ENCODE results near the gene ANXA6.
"Not testable (repeated sequence)": the region's sequence is repeated elsewhere in the genome, so short reads cannot be mapped to it uniquely, and the experiment has no call there.

ANXA6 gene

DNA sequence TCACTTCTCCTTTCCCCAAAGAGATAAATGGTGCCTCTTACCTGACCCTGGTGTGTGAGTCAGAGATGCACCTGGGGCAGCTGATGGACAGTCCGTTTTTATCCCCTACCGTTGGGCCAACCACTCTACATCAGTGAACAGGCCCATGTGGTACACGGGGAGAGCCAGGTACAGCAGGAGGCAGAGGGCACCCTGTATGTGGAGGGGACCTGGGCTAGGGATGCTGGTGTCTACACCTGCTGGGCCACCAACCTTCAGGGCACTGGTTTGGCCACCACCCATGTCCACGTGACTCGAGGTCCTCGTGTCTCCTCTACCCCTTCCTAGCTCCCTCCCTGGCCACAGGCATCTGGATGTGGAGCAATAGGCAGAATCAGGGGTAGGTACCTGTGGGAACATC is 22.7 kb upstream of the ANXA6 start:
- no peak for DNase-seq

DNA sequence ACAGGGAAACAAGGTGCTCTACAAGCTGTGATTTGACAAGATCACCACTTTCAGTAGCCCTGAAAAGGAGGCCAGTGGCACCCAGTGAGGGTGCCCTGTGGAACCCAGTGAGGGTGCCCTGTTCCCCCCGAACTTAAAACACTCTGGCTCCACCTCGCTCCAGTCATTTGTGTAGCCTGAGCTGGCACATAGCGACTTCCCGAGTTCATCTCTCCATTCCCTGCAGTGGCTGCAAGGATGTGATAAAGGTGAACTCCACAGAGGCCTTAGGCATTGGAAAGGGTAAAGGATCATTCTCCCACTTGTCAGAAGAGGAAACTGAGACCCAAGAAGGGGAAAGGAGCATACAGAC is 21.9 kb upstream of the ANXA6 start:
- no peak for DNase-seq

DNA sequence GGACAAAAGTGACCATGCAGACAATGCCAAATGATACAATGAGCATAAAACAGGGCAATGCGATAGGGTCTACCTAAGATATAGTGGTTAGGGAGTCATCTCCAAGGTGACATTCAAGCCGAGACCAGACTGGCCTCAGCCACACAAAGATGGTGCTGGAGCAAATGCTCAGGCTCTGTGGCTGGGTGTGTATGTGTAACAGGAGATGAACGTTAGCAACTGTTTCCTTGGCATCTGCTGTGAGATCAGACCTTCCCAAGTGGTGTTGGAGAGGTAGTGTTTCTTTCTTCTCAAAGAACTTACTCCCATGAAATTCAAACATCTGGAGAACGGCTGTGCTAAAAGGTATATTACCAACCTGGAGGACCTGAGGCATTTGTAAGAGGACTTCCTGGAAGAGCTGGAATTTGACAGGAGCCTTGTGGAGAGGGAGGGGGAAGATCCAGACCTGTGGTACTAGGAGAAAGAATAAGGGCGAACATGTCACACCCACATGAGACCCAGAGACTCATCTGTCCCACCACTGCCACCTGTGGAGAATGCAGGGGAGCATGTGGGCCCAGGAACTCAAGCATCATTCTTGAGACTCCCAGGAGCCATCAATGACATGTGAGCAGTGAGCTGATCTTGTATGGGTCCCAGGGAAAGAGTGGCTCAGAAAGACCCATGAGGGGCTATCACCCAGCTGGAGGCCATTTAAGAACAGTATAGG is 21.4 kb upstream of the ANXA6 start:
- DNase-seq: no peak

DNA sequence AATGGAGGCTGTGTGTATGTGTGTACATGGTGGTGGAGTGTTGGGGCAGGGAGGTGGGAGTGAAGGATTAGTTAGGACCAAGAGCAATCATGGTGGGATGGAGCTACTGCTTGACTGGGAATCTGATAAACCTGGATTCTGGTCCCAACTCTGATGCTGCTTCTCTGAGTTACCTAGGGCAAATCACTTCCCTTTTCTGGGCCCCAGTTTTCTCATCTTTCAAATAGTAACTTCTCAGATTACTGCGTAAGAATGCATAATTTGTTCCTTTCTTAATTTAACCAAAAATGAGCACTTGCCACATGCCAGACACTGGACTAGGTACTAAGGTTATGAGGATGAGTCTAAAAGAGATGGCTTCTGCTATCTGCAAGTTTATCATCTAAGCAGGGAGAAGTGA is 20.8 kb upstream of the ANXA6 start:
- DNase-seq: no peak

DNA sequence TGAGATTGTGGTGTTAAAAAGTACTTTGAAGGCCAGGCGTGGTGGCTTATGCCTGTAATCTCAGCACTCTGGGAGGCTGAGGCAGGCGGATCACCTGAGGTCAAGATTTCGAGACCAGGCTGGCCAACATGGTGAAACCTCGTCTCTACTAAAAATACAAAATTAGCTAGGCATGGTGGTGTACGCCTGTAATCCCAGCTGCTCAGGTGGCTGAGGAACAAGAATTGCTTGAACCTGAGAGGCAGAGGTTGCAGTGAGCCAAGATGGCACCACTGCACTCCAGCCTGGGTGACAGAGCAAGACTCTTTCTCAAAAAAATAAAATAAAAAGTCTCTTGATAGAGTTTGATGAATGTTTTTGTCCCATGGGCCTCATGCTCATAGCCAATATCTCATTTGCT is 18.7 kb upstream of the ANXA6 start:
- not testable (repeated sequence) for DNase-seq

DNA sequence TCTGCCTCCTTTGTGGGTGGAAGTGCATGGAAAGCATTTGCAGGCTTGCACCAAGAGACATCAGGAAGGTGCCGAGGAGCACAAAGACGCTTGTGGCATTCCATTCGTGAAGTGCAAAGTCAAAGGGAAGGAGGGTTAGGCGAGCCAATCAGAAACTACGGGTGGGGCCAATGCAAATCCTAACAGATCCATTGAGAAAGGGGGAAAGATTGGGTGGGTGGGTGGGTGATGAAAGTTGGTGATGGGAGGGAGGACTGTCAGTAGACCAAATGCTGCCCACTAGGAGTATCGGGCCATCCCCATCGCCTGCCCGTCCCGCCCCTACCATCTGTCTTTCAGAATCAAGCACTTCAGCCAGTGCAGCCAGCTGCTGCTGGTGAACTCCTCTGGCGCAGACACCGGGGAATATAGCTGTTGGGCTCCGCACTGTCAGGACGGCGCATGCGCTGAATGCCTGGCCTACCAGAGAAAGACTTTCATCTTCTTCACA is 17.1 kb upstream of the ANXA6 start:
- no peak for DNase-seq

DNA sequence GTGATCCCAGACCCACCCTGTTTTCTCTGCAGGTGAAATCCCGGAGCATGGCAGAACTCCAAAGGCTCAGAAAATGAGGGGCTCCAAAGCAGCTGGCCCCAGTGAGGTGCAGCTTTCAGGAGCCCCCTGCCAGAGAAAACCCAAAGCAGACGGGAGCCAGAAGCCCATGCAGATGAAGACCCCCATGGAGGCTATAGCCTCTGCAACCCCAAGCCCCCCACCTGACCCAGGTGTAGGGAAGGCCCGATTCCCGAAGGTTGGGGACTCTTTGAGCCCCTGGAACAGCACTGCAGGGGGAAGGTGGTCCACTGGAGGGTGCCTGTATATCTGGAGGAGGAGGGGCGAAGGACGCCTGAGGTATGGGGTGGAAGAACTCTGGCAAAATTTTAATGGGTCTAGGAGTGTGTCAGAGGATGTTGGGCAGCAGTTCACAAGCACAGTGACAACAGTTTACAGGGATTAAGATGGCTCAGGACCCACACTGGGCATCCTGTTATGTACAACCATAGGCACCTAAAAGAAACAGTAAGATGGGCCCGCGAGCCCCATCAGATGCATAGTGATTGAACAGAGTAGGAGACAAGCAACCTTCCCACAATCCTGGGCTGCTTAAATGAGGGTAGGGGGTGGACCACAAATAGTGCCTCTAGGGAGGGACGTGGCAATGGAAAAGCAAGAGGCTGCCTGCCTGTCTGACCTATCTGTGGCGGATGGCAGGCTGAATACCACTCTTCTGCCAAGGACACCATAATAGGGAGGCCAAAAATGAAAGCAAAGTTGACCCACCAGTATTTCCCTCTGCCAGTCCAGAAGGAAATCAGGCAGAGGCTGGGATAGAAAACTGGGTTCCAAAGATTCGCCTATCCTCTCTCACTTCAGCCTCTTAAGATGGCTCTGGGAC is 16.4 kb upstream of the ANXA6 start:
- DNase-seq: no peak

DNA sequence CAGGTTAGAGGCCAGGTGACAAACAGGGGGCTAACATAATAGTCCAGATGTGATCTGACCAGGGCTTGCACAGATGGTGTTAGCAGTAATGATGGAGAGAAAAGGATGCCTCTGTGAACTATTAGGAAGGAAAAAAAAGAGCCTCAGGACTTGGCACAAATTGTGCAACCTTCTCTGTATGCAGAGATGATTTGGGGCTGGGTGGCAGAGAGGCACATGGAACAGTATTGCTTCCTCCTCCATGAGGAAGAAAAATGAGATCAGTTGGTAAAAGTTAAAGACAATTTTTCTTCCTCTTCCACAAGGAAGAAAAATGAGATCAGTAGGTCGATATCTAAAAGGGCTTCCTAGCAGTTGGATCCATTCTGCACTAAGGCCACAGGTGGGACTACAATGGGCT is 13.9 kb upstream of the ANXA6 start:
- no peak for DNase-seq

DNA sequence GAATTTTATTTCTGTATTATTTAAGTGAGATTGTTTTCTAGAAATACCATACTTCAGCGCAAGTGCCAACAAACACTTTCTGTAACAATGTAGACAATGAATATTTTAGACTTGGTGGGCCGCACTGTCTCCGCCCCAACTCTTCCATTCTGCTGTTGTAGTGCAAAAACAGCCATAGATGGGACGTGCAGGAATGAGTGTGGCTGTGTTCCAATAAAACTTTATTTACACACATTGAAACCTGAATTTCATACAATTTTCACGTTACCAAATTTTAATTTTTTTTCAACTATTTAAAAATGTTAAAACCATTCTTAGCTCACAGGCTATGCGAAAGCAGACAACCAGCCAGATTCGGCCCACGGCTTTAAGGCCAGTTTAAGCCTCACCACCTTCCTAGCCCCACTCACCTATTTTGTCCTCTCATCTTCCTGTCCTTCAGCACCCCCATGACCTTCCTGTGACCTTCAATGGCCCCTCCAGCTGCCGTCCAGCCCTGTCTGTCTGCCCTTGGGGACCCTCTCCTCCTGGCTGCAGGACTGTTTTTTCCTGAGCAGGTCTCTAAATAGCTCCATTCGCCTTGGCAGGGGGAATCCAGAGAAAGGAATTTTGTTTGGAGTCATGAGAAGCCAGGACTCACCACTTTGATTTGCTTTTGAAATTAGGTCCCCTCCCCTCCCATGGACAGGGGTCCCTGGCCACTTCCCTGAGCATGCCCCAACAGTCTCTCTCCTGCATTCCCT is 11.2 kb upstream of the ANXA6 start:
- no peak for DNase-seq

DNA sequence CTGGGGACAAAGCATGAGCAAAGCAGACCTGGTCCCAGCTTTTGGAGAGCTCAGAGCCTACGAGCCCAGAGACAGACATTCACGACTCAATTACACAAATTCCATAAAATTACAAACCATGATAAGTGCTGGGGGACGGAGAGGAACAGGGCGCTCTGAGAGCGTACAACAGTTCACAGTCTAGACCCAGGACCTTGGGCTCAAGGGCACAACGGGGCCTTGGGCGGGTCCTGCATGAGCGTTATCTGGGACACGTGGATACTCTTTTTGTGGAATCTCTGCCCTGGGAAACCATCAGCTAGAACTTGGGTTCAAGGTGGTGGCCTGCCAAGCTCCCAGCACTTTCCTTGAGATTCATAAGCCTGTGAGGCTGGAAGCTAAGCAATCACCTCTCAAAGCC is 9.4 kb upstream of the ANXA6 start:
- DNase-seq: no peak

DNA sequence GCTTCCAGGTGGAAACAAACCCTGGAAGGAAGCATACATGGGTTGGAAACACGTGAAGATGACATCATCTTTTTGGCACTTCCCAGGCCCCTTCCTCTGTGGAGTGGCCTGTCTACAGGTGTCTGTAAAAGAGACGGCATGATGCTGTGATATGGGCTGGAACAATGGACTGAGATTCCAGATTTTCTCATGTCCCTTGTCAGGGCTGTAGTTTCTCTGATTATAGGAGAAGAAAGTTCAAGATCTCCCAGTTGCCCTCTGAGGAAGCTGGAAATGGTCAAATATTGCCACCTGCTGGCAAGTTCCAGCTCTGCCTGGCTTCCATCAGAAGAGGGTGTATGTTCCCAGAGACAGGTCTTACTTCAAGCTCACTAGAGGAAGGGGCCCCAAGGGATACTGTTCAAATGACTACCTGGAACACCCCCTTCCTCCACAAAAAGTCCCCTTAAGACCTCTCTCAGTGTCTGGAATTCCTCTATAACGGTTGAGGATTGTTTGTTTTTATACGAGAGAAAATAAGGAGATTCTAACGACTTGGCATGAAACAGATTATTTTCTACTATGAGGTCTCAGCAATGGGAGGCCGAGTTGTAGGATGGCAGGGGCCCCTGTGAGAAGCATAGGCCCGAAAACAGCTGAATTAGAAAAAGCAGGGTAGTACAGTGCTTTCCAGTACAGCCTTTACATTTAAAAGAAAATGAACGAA is 7.3 kb upstream of the ANXA6 start:
- DNase-seq: peak; percentile 86

DNA sequence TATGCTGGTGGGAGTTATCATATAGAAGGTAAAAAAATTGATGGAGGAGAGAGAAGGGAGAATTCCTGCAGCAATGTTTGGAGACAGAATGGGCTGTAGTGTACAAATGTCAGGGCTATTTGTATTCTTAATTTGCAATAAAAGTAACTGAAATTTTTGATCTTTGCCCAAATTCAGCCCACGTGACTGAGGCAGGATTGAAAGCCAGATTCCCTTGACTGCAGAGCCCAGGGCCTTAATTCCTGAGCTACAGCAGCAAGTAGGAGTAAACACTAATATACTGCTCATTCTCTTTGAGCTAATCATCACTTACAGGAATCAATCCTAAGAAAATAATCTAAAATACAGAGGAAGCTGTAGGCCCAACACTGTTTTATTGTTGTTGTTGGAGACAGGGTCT is 5.2 kb upstream of the ANXA6 start:
- DNase-seq: no peak

DNA sequence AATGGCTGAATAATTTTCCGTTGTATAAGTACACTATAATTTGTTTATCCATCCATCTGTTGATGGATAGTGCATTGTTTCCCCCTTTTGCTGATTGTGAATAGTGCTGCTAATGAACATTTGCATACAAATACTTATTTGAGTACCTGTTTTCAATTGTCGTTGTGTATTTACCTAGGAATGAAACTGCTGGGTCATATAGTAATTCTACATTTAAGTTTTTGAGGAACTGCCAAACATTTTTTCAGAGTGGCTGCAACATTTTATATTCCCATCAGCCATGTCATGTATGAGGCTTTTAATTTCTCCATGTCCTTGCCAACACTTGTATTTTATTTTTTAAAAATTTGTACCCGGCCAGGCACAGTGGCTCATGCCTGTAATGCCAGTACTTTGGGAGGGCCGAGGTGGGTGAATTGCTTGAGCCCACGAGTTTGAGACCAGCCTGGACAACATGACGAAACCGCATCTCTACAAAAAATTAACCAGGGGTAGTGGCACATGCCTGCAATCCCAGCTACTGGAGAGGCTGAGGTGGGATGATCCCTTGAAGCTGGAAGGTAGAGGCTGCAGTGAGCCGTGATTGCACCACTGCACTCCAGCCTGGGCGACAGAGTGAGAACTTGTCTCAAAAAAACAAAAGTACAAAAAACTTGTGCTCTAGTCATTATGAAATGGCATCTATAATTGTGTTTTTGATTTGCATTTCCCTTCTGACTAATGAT is 2.2 kb upstream of the ANXA6 start:
- no peak for DNase-seq

DNA sequence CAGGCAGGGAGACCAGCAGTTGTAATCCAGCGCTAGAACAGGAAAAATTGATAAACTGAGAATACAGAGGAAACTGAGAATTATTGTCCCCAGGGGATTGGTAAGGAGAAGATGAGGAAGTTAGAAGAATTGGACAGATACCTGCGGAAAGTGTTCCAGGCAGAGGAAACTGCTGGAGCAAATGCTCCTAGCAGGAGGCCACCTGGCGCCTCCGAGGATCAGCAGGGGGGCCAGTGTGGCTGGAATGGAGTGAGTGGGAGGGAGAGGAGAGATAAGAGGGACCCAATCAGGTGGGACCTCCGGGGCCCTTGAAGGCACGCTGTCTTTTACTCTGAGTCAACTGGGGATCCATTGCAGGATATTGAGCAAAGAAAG is 695 bp upstream of the ANXA6 start:
- no peak for DNase-seq

DNA sequence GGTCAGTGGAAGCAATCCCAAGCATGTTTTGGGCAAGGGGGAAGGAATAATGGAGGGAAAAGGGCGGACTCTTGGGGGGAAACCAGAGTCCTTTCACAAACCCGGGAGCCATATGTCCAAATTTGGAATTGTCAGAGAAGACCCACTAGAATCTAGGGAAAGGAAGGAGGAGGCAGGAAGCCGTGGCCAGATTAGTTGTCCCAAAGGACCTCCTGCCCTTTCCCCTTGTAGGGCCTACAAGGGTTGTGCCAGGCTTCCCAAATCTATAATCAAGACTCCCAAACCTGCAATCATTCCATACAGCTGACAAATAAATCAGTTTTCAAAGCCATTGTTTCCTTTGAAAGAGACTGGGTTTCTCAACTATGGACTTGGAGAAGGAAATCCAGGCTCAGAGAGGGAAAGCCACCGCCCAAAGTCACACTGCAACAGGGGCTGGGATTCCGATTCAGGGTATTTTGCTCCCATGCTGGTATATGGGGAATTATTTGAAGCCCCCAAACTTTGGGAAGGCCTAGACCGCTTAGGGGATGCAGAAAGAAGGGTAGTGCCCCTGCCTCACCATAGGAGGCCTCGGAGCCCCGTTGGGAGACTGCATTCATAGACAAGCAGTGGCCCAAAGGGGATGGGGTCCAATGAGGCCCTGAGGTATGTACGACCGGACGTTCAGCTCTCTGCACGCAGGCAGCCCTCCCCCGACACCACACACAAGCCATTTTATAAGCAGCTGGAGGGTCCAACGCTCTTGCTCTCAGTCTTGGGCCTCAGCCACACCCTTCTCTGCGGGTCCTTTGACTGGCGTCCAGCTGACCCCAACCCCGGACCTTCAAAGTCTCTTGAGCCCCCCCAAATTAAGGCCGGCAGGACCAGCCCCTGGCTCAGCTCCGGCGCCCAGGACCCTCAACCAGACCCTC is 815 bp downstream of the ANXA6 start:
- DNase-seq: peak; percentile 55

DNA sequence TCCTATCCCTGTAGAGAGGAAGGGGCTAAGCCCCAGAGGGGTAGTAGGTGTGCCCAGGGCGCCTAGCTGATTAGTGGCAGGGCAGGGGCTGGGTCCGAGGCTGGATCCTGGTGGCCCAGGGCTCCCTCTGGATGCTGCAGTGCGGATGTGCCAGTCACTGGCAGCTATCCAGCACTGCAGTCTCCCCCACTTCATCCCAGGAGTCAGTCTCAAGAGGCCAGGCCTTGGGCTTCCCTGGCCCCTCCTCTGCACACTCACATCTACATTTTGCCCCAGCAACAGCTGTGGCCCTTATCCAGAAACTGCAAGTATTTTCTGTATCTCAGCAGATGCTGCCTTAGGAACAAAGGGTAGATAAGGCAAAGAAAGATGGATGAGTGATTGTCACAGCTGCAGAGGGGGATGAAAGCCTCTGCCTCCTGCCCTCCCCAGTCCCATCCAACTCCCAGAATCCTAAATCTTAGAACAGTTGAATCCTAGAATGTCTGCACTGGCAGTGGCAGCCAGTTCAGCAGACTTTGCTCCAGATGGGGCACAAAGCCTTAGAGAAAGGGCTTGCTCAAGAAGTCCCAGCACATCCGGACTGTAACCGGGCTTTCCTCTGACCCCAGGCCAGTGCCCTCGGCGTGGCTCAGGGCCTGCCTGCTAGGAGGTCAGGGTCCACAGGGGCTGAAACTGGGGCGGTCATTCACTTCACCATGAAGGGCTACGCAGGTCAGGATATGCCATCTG is 1.6 kb downstream of the ANXA6 start:
- peak; percentile 31 for DNase-seq

DNA sequence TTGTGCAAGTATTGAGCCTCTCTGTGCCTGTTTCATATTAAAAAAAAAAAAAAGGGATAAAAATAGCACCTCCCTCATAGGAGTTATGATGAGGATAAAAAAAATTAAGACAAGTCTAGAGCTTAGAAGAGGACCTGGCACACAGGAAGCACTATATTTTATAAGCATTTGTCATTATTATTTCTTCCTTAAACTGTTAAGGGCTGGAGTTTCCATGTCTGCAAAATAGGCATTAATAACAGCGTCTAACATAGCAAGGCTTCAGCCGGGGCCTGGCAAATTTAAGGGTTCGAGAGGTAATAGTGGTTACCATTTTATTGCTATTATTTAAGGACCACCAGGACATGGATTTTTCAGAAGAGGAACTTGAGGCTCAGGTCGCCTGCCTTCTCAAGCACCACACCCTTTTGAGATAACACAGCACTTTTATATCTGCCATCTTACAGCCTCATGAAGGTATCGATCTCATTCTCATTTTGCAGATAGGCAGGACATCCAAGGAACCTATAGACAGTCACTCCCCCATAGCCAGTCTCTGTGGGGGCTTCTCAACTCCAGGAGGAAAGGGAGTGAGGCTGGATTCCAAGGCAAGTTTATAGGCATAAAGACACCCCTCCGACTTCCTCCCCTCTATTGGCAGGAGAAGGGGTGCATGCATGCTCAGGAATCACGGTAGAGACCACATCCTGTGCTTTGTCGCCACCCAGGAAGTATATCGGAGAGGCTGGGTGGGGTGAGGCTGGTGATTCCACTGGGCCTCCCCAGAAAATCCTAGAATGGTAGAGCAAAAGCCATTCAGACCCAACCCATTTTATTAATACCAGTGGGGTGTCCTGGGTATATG is 2.4 kb downstream of the ANXA6 start:
- DNase-seq: peak; percentile 72

DNA sequence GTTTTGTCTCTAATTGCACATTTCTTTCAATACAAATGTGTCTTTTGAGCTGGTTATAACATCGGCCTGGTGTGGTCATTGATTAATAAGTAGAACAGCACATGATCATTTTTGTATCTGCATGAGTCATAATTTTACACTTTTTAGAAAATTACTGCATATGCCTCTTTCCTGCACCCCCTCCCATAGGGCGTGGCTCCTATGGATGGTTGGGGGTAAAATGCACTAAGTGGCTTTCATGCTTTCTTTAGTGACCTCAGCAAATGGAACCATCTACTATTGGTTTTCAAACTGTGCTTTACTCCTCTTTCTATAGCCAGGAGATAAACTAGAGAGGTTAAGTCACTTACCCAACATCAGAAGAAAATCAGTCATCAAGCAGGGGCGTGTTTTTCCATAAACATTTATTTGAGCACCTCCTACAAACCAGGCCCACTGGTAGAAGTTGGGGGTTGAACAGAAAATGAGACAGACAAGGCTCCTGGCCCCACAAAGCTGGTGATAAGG is 3.8 kb downstream of the ANXA6 start:
- peak; percentile 51 for DNase-seq

DNA sequence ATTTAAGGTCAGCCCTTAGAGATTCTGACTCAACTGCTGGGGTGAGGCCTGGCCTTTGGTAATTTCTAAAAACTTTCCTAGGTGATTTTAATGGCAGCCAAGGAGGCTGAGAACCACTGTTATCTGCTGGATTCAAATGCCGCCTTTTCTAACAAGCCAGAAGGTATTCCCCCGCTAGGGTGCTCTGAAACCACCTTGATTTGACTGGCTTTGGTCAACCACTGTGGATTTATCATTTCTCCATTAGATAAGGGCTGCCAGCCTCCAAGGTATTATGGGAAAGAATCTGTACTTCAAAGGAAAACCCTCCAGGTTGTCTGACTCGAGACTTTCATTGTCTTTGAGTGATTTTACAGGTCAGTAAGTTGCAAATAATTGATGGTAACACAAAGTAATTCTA is 4.3 kb downstream of the ANXA6 start:
- no peak for DNase-seq

Data from CD4-positive, alpha-beta T cell treated with Interleukin-6 for 4 hours (primary cell).